Measurements from ENCODE around the gene SCNN1G.

SCNN1G gene

DNA sequence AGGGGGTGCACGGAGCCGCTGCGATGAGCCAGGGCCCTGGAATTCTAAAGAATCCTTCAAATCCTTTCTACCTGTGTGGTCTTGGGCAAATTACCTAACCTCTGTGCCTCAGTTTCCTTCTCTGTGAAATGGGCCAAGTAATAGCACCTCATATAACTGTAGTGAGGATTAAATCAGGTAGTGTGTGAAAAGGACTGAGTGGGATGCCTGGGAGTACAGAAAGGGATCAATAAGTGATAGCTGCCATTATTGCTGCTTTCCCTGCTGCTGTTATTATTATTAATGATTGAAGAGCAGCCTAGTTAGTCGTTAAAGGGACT is 958 bp downstream of the SCNN1G start:
- TF ChIP-seq, protein P1, sequence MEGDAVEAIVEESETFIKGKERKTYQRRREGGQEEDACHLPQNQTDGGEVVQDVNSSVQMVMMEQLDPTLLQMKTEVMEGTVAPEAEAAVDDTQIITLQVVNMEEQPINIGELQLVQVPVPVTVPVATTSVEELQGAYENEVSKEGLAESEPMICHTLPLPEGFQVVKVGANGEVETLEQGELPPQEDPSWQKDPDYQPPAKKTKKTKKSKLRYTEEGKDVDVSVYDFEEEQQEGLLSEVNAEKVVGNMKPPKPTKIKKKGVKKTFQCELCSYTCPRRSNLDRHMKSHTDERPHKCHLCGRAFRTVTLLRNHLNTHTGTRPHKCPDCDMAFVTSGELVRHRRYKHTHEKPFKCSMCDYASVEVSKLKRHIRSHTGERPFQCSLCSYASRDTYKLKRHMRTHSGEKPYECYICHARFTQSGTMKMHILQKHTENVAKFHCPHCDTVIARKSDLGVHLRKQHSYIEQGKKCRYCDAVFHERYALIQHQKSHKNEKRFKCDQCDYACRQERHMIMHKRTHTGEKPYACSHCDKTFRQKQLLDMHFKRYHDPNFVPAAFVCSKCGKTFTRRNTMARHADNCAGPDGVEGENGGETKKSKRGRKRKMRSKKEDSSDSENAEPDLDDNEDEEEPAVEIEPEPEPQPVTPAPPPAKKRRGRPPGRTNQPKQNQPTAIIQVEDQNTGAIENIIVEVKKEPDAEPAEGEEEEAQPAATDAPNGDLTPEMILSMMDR (IDR thresholded peaks at IDR 0.05; ENCODE audit: low read depth, low read length) = no peak
- no peak overlapping the region for H3K4me3 ChIP-seq (ENCODE audit: low read depth, low read length)

DNA sequence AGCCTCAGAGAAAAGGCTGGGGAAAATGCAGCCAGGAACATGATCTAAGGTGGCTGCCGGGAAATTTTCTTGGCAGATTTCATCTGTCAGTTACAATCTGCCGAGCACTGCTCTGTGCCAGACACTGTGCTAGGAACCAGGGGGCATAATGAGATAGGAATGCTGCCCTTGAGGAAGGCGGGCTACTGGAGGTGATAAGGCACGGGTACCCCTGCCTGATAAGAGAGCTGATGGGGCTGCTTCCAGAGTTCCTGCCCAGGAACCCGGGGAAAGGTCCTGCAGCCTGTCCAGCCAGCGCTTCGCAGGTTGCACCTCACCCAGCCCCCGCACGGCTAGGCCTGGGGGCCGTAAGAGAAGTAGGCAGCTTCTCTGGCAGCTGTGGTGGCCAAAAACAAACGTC is 3.1 kb downstream of the SCNN1G start:
- TF ChIP-seq, protein P1 (IDR thresholded peaks at IDR 0.05; ENCODE audit: low read depth, low read length) = no peak
- no peak overlapping the region for H3K4me3 ChIP-seq (ENCODE audit: low read depth, low read length)

DNA sequence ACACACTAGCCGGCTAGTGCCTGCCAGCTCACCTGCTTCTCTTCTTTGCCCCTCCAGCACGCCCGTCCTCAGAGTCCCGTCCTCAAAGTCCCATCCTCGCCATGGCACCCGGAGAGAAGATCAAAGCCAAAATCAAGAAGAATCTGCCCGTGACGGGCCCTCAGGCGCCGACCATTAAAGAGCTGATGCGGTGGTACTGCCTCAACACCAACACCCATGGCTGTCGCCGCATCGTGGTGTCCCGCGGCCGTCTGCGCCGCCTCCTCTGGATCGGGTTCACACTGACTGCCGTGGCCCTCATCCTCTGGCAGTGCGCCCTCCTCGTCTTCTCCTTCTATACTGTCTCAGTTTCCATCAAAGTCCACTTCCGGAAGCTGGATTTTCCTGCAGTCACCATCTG is 3.6 kb downstream of the SCNN1G start:
- TF ChIP-seq, protein P1 (IDR thresholded peaks at IDR 0.05; ENCODE audit: low read depth, low read length) = no peak
- H3K4me3 ChIP-seq (ENCODE audit: low read depth, low read length) = no peak overlapping the region

DNA sequence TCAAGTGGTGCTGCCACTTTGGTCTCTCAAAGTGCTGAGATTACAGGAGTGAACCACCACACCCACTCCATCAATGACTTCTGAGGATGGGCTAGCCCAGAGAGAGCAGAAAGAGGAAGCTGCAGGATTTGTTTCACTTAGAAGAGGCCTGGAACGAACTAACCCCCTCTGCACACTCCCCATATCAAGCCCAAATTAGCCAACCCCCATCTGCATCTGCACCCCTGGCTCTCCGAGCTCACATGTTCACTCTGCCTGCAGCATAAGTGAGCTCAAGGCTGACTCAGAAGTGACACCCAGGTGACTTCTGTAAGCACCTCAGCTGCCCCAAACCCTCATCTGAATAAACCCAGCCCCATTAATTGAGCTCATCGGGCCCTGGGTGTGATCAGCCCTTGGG is 4.8 kb downstream of the SCNN1G start:
- TF ChIP-seq, protein P1 (IDR thresholded peaks at IDR 0.05; ENCODE audit: low read depth, low read length) = no peak
- H3K4me3 ChIP-seq (ENCODE audit: low read depth, low read length) = no peak overlapping the region

DNA sequence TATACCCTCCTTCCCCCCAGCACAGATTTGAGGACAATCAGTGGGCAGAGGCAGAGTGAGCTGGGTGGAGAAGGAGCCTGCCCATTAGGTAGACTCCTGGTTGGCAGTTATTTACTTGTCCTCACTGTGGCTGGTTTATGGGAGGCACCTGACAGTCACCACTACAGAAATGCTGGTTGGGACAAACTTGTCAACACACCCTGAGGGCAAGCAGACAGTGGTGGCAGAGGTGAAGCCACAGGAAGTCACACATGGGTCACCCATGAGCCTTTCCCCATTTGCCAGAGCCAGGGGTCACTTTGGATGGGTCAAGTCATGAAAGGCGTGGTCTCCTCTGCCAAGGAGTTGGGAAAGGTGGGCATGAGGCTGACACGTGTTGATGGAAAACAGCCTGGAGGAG is 6.4 kb downstream of the SCNN1G start:
- no peak overlapping the region for H3K4me3 ChIP-seq (ENCODE audit: low read depth, low read length)
- TF ChIP-seq, protein P1 (IDR thresholded peaks at IDR 0.05; ENCODE audit: low read depth, low read length) = no peak

DNA sequence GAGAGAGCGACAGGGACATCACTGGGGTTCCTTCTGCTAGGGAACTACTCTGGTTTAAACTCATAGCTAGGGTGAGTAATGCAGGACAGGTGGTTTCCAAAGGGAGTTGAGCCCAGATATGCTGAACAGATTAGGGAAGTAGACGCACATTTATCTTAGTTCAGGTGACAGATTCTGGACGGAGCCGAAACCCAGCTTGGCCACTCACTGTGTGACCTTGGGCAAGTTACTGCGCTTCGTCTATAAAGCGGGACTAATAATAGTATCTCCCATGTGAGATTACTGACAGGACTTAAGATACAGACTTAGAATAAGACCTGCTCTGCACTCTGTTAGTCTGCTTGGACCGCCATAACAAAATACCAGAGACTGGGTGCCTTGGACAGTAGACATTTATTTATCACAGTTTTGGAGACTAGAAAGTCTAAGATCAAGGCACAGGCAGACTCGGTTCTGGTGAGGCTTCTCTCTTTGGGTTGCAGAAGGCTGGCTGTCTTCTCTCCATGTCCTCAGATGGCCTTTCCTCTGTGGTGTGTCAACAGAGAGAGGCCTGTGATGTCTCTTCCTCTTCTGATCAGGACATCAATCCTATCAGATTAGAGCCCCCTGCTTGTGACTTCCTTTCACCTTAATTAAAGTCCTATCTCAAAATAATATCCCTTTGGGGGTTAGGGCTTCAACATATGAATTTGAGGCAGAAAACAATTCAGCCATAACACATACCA is 12.1 kb downstream of the SCNN1G start:
- TF ChIP-seq, protein P1 (IDR thresholded peaks at IDR 0.05; ENCODE audit: low read depth, low read length) = no peak
- no peak overlapping the region for H3K4me3 ChIP-seq (ENCODE audit: low read depth, low read length)

DNA sequence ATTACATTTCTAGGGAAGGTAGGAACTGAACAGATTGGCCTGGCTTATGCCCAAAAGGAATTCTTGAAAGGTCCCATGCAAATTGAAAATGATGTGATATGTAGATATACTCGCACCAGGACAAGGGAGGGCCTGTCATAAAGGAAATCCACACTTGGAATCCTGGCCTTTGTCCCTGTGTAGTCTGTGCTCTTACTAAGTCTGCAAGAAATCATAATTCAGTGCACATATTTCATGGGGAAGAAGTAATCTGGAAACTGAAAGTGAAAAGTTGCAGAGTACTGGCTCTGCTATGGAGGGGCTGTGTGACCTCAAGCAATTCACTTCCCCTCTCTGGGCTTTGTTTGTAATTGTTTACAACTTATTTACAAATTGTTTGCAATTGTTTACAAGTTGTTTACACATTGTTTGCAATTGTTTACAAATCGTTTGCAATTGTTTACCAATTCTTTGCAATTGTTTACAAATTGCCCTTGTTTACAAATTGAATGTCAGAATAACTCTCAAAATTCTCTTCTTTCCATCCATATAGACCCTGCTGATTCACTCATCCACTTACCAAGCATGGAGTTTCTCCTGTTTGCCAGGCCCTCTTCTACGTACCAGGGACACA is 12.9 kb downstream of the SCNN1G start:
- TF ChIP-seq, protein P1 (IDR thresholded peaks at IDR 0.05; ENCODE audit: low read depth, low read length) = no peak
- no peak overlapping the region for H3K4me3 ChIP-seq (ENCODE audit: low read depth, low read length)

All from WI38 (cell line).